Retina (tissue), 1 donor: ENCODE results near the gene OR4Q3.
"Not testable (repeated sequence)": the region's sequence is repeated elsewhere in the genome, so short reads cannot be mapped to it uniquely, and the experiment has no call there.

ENCODE experiments used
- DNase-seq: peaks from one replicate; pipeline ENCODE4 v3.0.0-alpha.2; 2016

Gene OR4Q3

GRCh38 chr14:19743256-19743655 lies at the start of gene OR4Q3:
Gene OR4Q3, plus strand, starts transcription at chr14:19743571.
- DNase-seq = no peak

- DNase-seq = no peak
Observed at GRCh38 chr14:19729359-19729758, 14.0 kb upstream of the OR4Q3 start.

GRCh38 chr14:19729763-19730162 lies 13.6 kb upstream of the OR4Q3 start:
- DNase-seq = no peak

GRCh38 chr14:19733893-19734292 lies 9.5 kb upstream of the OR4Q3 start:
- DNase-seq = not testable (repeated sequence)

GRCh38 chr14:19752316-19752715 lies 8.9 kb downstream of the OR4Q3 start:
- not testable (repeated sequence) for DNase-seq

- no peak for DNase-seq
Observed at GRCh38 chr14:19754172-19754571, 10.8 kb downstream of the OR4Q3 start.

- not testable (repeated sequence) for DNase-seq
Observed at GRCh38 chr14:19771491-19771890, 28.1 kb downstream of the OR4Q3 start.

GRCh38 chr14:19771895-19772430 lies 28.6 kb downstream of the OR4Q3 start:
- no peak for DNase-seq

- not testable (repeated sequence) for DNase-seq
Observed at GRCh38 chr14:19772454-19772853, 29.1 kb downstream of the OR4Q3 start.

GRCh38 chr14:19773204-19773603 lies 29.8 kb downstream of the OR4Q3 start, which contains the start of gene OR4M1:
Gene OR4M1, plus strand, starts transcription at chr14:19773504. Its CDS starts 6,819 bp downstream, at chr14:19780323.
- not testable (repeated sequence) for DNase-seq

GRCh38 chr14:19775587-19775986 lies 32.2 kb downstream of the OR4Q3 start:
- no peak for DNase-seq

GRCh38 chr14:19785848-19786247 lies 42.5 kb downstream of the OR4Q3 start:
- DNase-seq = not testable (repeated sequence)

GRCh38 chr14:19787318-19787717 lies 43.9 kb downstream of the OR4Q3 start:
- not testable (repeated sequence) for DNase-seq

GRCh38 chr14:19788150-19788549 lies 44.8 kb downstream of the OR4Q3 start:
- not testable (repeated sequence) for DNase-seq

GRCh38 chr14:19796520-19797108 lies 53.2 kb downstream of the OR4Q3 start:
- DNase-seq = not testable (repeated sequence)
